HepG2 (cell line): ENCODE measurements around the gene PRR15L. TPM values are rescaled to one million over a fixed set of nuclear protein-coding genes. Genes with fewer than 3 reads are reported as not detected.
A peak's percentile ranks its signal among the peaks of the same experiment; 100 is the strongest.

ENCODE experiments used
- EZH2 ChIP-seq: conservative IDR thresholded peaks from 2 replicates; pipeline ENCODE4 v1.6.1; 2012; ENCODE audit warnings: mild to moderate bottlenecking, low read depth, low read length, moderate library complexity
- IRX3 ChIP-seq: sonication (generic); formaldehyde crosslinking; IDR thresholded peaks from 2 replicates; pipeline ENCODE4 v1.8.1; 2023; ENCODE audit warnings: mild to moderate bottlenecking, low read depth, missing genetic modification reagents, borderline replicate concordance
- NAIF1 ChIP-seq: sonication (generic); formaldehyde crosslinking; IDR thresholded peaks from 2 replicates; pipeline ENCODE4 v1.5.0; 2020; ENCODE audit warnings: mild to moderate bottlenecking, missing genetic modification reagents, borderline replicate concordance
- SALL1 ChIP-seq: sonication (generic); formaldehyde crosslinking; IDR thresholded peaks from 2 replicates; pipeline ENCODE4 v1.8.0; 2022; ENCODE audit warnings: mild to moderate bottlenecking, missing genetic modification reagents
- SSRP1 ChIP-seq: IDR thresholded peaks from 2 replicates; pipeline ENCODE4 v1.6.1; 2016; ENCODE audit warnings: control low read depth
- TBL1XR1 ChIP-seq: fragments of 150-350 bp; IDR thresholded peaks from 2 replicates; pipeline ENCODE4 v1.6.1; 2014; ENCODE audit warnings: borderline replicate concordance, low read length; ENCODE audit not compliant: partially characterized antibody
- ZHX1 ChIP-seq: sonication (generic); formaldehyde crosslinking; IDR thresholded peaks from 2 replicates; pipeline ENCODE4 v1.8.1; 2022; ENCODE audit warnings: low read depth, mild to moderate bottlenecking, missing genetic modification reagents
- ZMYM3 ChIP-seq: sonication (generic); formaldehyde crosslinking; IDR thresholded peaks from 2 replicates; pipeline ENCODE4 v1.5.1; 2020; ENCODE audit warnings: mild to moderate bottlenecking, missing genetic modification reagents
- ZNF276 ChIP-seq: sonication (generic); formaldehyde crosslinking; IDR thresholded peaks from 2 replicates; pipeline ENCODE4 v1.4.0; 2020; ENCODE audit warnings: mild to moderate bottlenecking, low read depth, missing genetic modification reagents
- ZNF296 ChIP-seq: sonication (generic); formaldehyde crosslinking; conservative IDR thresholded peaks from 2 replicates; pipeline ENCODE4 v1.5.0; 2020; ENCODE audit warnings: mild to moderate bottlenecking, missing genetic modification reagents
- ZNF792 ChIP-seq: IDR thresholded peaks from 2 replicates; pipeline ENCODE4 v1.6.1; 2016
- ZSCAN31 ChIP-seq: sonication (generic); formaldehyde crosslinking; IDR thresholded peaks from 2 replicates; pipeline ENCODE4 v1.5.0; 2020; ENCODE audit warnings: low read depth, mild to moderate bottlenecking, missing genetic modification reagents
- polyA plus RNA-seq, 8 experiments: library from polyadenylated mRNA; depleted of rRNA in 3 of 8; stranded (reverse) in 7 of 8; unstranded in 1 of 8; fragments of >200 nt; fragmentation: Illumina TruSeq in 4 of 8; extraction: Trizol in 4 of 8; gene quantifications; 2 replicates each; pipeline versions ENCODE4 v1.2.1 to v1.2.3, GENCODE V29; 2011 to 2016; ENCODE audit warnings: low read depth in 4 of 8, missing spikeins in 1 of 8, mixed read lengths in 1 of 8; ENCODE audit not compliant: insufficient read depth in 1 of 8
- total RNA-seq, 5 experiments: library from RNA; depleted of rRNA; stranded (reverse); fragments of >200 nt; fragmentation: Illumina TruSeq; extraction: Trizol; gene quantifications; 2 replicates each; pipeline ENCODE4 v1.2.3, GENCODE V29; 2016; ENCODE audit warnings: low read depth in 1 of 5
- TF ChIP-seq, protein P1 (sequence below): sonication (generic); formaldehyde crosslinking; IDR thresholded peaks from 2 replicates; pipeline ENCODE4 v1.4.0; 2020; ENCODE audit warnings: missing genetic modification reagents, borderline replicate concordance
- TF ChIP-seq, protein P2 (sequence below): IDR thresholded peaks from 2 replicates; pipeline ENCODE4 v1.6.1; 2016; ENCODE audit warnings: mild to moderate bottlenecking

The PRR15L gene
- total and polyA plus RNA-seq, 2 of the 13 experiments (the other 11 are each of a cell fraction or from before 2014, with no cell fraction given), result 0.44 to 2.0 TPM

GRCh38 chr17:47949197-47949759, 8.4 kb downstream of the PRR15L start (continued):
- TF ChIP-seq ZNF276 (CRISPR knock-in tag) (no peak), IRX3 (CRISPR knock-in tag) (no peak; the same call in 1 of the 2 replicates), ZMYM3 (CRISPR knock-in tag) (peak; percentile 49; the same call in 1 of the 2 replicates), NAIF1 (CRISPR knock-in tag) (0 out of 2 replicates have a peak, but pooled peaks have one; percentile 0), ZNF296 (CRISPR knock-in tag) (no peak), ZNF792 (CRISPR knock-in tag) (no peak), SSRP1 (CRISPR knock-in tag) (peak; percentile 82; the same call in 1 of the 2 replicates), SALL1 (CRISPR knock-in tag) (peak; percentile 57; the same call in 1 of the 2 replicates), ZHX1 (CRISPR knock-in tag) (peak; percentile 53), ZSCAN31 (CRISPR knock-in tag) (0 out of 2 replicates have a peak, but pooled peaks have one; percentile 48), EZH2 (no peak), TBL1XR1 (peak; percentile 49)
- TF ChIP-seq, protein P1, sequence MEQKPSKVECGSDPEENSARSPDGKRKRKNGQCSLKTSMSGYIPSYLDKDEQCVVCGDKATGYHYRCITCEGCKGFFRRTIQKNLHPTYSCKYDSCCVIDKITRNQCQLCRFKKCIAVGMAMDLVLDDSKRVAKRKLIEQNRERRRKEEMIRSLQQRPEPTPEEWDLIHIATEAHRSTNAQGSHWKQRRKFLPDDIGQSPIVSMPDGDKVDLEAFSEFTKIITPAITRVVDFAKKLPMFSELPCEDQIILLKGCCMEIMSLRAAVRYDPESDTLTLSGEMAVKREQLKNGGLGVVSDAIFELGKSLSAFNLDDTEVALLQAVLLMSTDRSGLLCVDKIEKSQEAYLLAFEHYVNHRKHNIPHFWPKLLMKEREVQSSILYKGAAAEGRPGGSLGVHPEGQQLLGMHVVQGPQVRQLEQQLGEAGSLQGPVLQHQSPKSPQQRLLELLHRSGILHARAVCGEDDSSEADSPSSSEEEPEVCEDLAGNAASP (CRISPR knock-in tag), result peak; percentile 62
- TF ChIP-seq, protein P2, sequence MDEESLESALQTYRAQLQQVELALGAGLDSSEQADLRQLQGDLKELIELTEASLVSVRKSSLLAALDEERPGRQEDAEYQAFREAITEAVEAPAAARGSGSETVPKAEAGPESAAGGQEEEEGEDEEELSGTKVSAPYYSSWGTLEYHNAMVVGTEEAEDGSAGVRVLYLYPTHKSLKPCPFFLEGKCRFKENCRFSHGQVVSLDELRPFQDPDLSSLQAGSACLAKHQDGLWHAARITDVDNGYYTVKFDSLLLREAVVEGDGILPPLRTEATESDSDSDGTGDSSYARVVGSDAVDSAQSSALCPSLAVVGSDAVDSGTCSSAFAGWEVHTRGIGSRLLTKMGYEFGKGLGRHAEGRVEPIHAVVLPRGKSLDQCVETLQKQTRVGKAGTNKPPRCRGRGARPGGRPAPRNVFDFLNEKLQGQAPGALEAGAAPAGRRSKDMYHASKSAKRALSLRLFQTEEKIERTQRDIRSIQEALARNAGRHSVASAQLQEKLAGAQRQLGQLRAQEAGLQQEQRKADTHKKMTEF (CRISPR knock-in tag), result peak; percentile 65
